ENCODE results near the gene ESAM. TPM values are rescaled to one million over a fixed set of nuclear protein-coding genes. Genes with fewer than 3 reads are reported as not detected.

ESAM gene
- total and polyA plus RNA-seq, 2 of the 8 experiments (the other 6 are each of a cell fraction or from before 2014, with no cell fraction given) = 0.09 TPM; not detected in 1

DNA sequence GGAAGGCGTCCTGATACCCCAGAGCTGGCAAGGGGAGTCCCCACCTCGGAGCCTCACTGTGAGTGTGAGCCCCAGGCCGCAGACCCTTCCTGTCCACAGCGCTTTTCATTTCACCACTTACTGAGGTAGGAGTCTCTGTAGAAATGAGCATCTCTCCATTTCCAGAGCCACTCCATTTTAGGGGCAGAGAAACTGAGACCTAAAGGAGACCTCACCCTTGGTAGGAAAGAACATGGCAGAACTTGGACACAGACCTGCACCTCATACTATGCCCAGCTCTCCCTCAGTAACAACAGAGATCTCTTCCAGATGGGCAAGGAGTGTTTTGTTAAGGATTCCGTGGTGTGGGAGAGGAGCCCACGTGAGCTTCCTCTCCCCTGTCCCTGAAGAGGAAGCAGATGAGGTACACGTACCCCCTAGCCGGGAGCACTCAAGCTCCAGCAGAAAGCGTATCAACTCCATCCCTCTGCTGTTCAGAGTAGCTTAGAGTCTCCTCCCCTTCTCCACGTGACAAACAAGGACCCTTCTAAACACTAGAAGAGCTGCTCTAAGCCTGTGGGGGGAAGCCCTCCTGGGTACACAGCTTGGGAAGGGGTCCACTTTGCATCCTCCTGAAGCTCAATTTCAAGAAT lies 9.5 kb downstream of the ESAM start:
- Histone ChIP-seq H3K9me3 (ENCODE audit: insufficient read depth in 2 of 2, low read depth in 1 of 2, low read length in 1 of 2) (no peaks in the 10 kb centered on the region), H2BK15ac (ENCODE audit: low read length) (no peak overlapping the region; the same call in 1 of the 2 replicates), H3K27me3 (replicated peaks in 1 of 4; ENCODE audit: control insufficient read depth in 3 of 4, extremely low read depth in 1 of 4, insufficient read depth in 3 of 4, low read length in 3 of 4) (peaks cover 93 to 100% (median 97%) of the 10 kb centered on the region in 4 experiments), H2AK5ac (ENCODE audit: low read depth, low read length) (no peak overlapping the region), H3K18ac (ENCODE audit: extremely low read depth, low read length) (peak overlapping the region; percentile 24; the same call in 1 of the 2 replicates), H2BK5ac (ENCODE audit: low read depth, low read length) (no peak overlapping the region), H3K9ac (replicated peaks in 1 of 4; ENCODE audit: extremely low read depth in 1 of 4, low read depth in 3 of 4, low read length in 3 of 4) (no peak overlapping the region), H3K4me1 (replicated peaks in 1 of 4; ENCODE audit: control insufficient read depth in 3 of 4, insufficient read depth in 4 of 4, low read length in 3 of 4) (peaks cover 6 to 27% (median 11%) of the 10 kb centered on the region in 4 experiments), H3K23me2 (ENCODE audit: low read depth, low read length) (peaks cover 2% of the 10 kb centered on the region; the same call in 1 of the 2 replicates), H2BK20ac (ENCODE audit: low read length) (no peak overlapping the region), H2BK12ac (ENCODE audit: low read depth, low read length) (peak overlapping the region; percentile 33; the same call in 1 of the 2 replicates), H4K91ac (replicated peaks; ENCODE audit: insufficient read length, low read length) (no peak overlapping the region), H3K4ac (replicated peaks; ENCODE audit: insufficient read length, low read depth, low read length) (no peak overlapping the region), H4K8ac (ENCODE audit: extremely low read depth, insufficient read depth, low read length) (no peak overlapping the region), H2AFZ (ENCODE audit: low read length) (no peak overlapping the region), H3K79me2 (ENCODE audit: control insufficient read depth in 1 of 2, insufficient read depth in 2 of 2, low read length in 2 of 2) (no peaks in the 10 kb centered on the region), H4K20me1 (replicated peaks in 1 of 2; ENCODE audit: control insufficient read depth in 1 of 2, insufficient read depth in 2 of 2, low read length in 2 of 2) (peaks cover 4 to 21% of the 10 kb centered on the region in 2 experiments), H3K36me3 (ENCODE audit: control insufficient read depth in 2 of 4, insufficient read depth in 4 of 4, low read length in 3 of 4) (no peaks in the 10 kb centered on the region), H3K56ac (replicated peaks; ENCODE audit: insufficient read length, low read depth, low read length) (no peak overlapping the region), H3K4me2 (ENCODE audit: insufficient read depth in 1 of 2, low read depth in 2 of 2, low read length in 2 of 2) (peak overlapping the region; percentile 68 to 81), H3K79me1 (ENCODE audit: low read depth, low read length) (no peaks in the 10 kb centered on the region), H3K23ac (ENCODE audit: insufficient read length) (no peak overlapping the region), H2BK120ac (replicated peaks; ENCODE audit: low read depth, low read length) (no peak overlapping the region), H4K5ac (ENCODE audit: insufficient read length, low read depth, low read length) (no peak overlapping the region), H3K27ac (ENCODE audit: low read depth, low read length) (no peak overlapping the region), H3K4me3 (ENCODE audit: extremely low read depth in 1 of 4, insufficient read depth in 2 of 4, low read depth in 3 of 4, low read length in 4 of 4) (peak overlapping the region; percentile 15 to 62 (median 36); a peak in 6 of 8 replicates), H3K14ac (ENCODE audit: insufficient read length) (no peak overlapping the region)
- 7% methylated on average over 9 of the region's 10 CpGs; no CpG with 5 or more reads in 1 of the 2 experiments for WGBS, 2 experiments (ENCODE audit: extremely low coverage in 1 of 2, insufficient coverage in 1 of 2, insufficient read length in 1 of 2, insufficient replicate concordance in 2 of 2, low coverage in 1 of 2, low lambda C conversion rate in 2 of 2, missing lambda C conversion rate in 1 of 2)
- DNase-seq (ENCODE audit: low read depth in 1 of 2, low spot score in 2 of 2) (peak in 1 of 2 experiments; percentile 49), FAIRE-seq (peak; percentile 13)
- CTCF ChIA-PET (ENCODE audit: partially characterized antibody) = interaction anchor here (0.6 to 28.0 kb wide), 20 partner anchors 8 to 163 kb away, joined by 3 to 382 read pairs (median 4); partner anchors contain the start of genes NRGN, ROBO3, SIAE and SPA17
- POLR2A ChIA-PET (ENCODE audit: partially characterized antibody) = interaction anchor here (0.6 to 2.5 kb wide), 4 partner anchors 8 to 285 kb away, joined by 3 to 11 read pairs (median 4); partner anchors contain the start of gene ESAM
- TF ChIP-seq KDM5A (IDR thresholded peaks at IDR 0.05; ENCODE audit: low read length) (no peak), SIRT6 (IDR thresholded peaks at IDR 0.05; ENCODE audit: low read length) (no peak), SUZ12 (IDR thresholded peaks at IDR 0.05; ENCODE audit: low read length) (peak; percentile 60), ASH2L (IDR thresholded peaks at IDR 0.05; ENCODE audit: low read length) (no peak), RAD21 (IDR thresholded peaks at IDR 0.05 in 1 of 2, conservative IDR thresholded peaks at IDR 0.05 in 1 of 2; ENCODE audit: low read depth in 2 of 2, low read length in 2 of 2) (no peak)
- TF ChIP-seq, protein P1, sequence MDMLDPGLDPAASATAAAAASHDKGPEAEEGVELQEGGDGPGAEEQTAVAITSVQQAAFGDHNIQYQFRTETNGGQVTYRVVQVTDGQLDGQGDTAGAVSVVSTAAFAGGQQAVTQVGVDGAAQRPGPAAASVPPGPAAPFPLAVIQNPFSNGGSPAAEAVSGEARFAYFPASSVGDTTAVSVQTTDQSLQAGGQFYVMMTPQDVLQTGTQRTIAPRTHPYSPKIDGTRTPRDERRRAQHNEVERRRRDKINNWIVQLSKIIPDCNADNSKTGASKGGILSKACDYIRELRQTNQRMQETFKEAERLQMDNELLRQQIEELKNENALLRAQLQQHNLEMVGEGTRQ (IDR thresholded peaks at IDR 0.05; ENCODE audit: low read length) = peak; percentile 67
- TF ChIP-seq, protein P2, sequence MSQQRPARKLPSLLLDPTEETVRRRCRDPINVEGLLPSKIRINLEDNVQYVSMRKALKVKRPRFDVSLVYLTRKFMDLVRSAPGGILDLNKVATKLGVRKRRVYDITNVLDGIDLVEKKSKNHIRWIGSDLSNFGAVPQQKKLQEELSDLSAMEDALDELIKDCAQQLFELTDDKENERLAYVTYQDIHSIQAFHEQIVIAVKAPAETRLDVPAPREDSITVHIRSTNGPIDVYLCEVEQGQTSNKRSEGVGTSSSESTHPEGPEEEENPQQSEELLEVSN (IDR thresholded peaks at IDR 0.05) = no peak
